Measurements from ENCODE around the gene MRPL19. TPM values are rescaled to one million over a fixed set of nuclear protein-coding genes. Genes with fewer than 3 reads are reported as not detected.

MRPL19 gene
- total RNA-seq, 2 donors from 2014 or later: 36.0 to 42.4 TPM

- Histone ChIP-seq H3K27ac (no peak overlapping the region), H3K4me1 (ENCODE audit: control insufficient read depth in 1 of 2, low read depth in 2 of 2) (no peaks in the 10 kb centered on the region), H3K36me3 (no peaks in the 10 kb centered on the region), H3K4me3 (no peak overlapping the region), H3K9me3 (no peaks in the 10 kb centered on the region), H3K27me3 (replicated peaks; ENCODE audit: insufficient read depth) (no peaks in the 10 kb centered on the region)
- TF ChIP-seq, protein P1, sequence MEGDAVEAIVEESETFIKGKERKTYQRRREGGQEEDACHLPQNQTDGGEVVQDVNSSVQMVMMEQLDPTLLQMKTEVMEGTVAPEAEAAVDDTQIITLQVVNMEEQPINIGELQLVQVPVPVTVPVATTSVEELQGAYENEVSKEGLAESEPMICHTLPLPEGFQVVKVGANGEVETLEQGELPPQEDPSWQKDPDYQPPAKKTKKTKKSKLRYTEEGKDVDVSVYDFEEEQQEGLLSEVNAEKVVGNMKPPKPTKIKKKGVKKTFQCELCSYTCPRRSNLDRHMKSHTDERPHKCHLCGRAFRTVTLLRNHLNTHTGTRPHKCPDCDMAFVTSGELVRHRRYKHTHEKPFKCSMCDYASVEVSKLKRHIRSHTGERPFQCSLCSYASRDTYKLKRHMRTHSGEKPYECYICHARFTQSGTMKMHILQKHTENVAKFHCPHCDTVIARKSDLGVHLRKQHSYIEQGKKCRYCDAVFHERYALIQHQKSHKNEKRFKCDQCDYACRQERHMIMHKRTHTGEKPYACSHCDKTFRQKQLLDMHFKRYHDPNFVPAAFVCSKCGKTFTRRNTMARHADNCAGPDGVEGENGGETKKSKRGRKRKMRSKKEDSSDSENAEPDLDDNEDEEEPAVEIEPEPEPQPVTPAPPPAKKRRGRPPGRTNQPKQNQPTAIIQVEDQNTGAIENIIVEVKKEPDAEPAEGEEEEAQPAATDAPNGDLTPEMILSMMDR (IDR thresholded peaks at IDR 0.05): peak; percentile 68
- DNase-seq (ENCODE audit: low spot score) (no peak), ATAC-seq (ENCODE audit: insufficient number of reproducible peaks, low FRiP score, low read depth) (no peak)
Measured at GRCh38 chr2:75627902-75628504, 18.6 kb upstream of the MRPL19 start.

- no peaks in the 10 kb centered on the region for H3K4me1 ChIP-seq (ENCODE audit: control insufficient read depth in 1 of 2, low read depth in 2 of 2)
- no peak overlapping the region for H3K27ac ChIP-seq
- no peak overlapping the region for H3K4me3 ChIP-seq
- no peaks in the 10 kb centered on the region for H3K36me3 ChIP-seq
- TF ChIP-seq, protein P1 (IDR thresholded peaks at IDR 0.05): no peak
- DNase-seq (ENCODE audit: low spot score) (no peak), ATAC-seq (ENCODE audit: insufficient number of reproducible peaks, low FRiP score, low read depth) (no peak)
- H3K27me3 ChIP-seq (replicated peaks; ENCODE audit: insufficient read depth): no peaks in the 10 kb centered on the region
- no peaks in the 10 kb centered on the region for H3K9me3 ChIP-seq
Measured at GRCh38 chr2:75632091-75632701, 14.4 kb upstream of the MRPL19 start.

DNA sequence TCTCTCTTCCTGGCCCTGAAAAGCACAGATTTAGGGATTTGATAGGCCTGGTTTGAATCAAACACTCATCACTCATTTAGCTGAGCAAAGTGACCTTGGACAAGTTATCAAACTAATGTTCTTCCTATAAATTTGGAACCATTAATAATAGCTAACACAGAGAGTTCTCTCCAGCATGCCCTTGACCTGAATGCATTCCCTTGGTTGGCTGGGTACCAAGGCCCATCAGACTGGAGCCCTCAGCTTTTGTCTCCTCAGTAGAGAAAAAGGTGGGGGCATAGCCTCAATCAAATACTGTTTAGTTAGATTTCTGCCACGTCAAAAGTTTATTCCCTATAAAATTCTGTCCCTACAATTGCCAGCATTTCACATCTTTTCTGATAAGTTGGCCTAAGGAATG lies 13.8 kb upstream of the MRPL19 start:
- TF ChIP-seq, protein P1 (IDR thresholded peaks at IDR 0.05): no peak
- no peaks in the 10 kb centered on the region for H3K36me3 ChIP-seq
- no peak overlapping the region for H3K27ac ChIP-seq
- DNase-seq (ENCODE audit: low spot score) (no peak), ATAC-seq (ENCODE audit: insufficient number of reproducible peaks, low FRiP score, low read depth) (no peak)
- H3K27me3 ChIP-seq (replicated peaks; ENCODE audit: insufficient read depth): no peaks in the 10 kb centered on the region
- H3K9me3 ChIP-seq: no peaks in the 10 kb centered on the region
- no peaks in the 10 kb centered on the region for H3K4me1 ChIP-seq (ENCODE audit: control insufficient read depth in 1 of 2, low read depth in 2 of 2)
- H3K4me3 ChIP-seq: no peak overlapping the region

- Histone ChIP-seq H3K36me3 (no peaks in the 10 kb centered on the region), H3K27me3 (replicated peaks; ENCODE audit: insufficient read depth) (no peaks in the 10 kb centered on the region), H3K9me3 (no peaks in the 10 kb centered on the region), H3K27ac (no peak overlapping the region), H3K4me1 (ENCODE audit: control insufficient read depth in 1 of 2, low read depth in 2 of 2) (no peaks in the 10 kb centered on the region), H3K4me3 (no peak overlapping the region)
- ATAC-seq (ENCODE audit: insufficient number of reproducible peaks, low FRiP score, low read depth): no peak
- DNase-seq (ENCODE audit: low spot score): no peak
- TF ChIP-seq, protein P1 (IDR thresholded peaks at IDR 0.05): no peak
Measured at GRCh38 chr2:75633620-75634019, 13.0 kb upstream of the MRPL19 start.

- ATAC-seq (ENCODE audit: insufficient number of reproducible peaks, low FRiP score, low read depth): no peak
- TF ChIP-seq, protein P1 (IDR thresholded peaks at IDR 0.05): no peak
Measured at GRCh38 chr2:75634945-75635344, 11.6 kb upstream of the MRPL19 start.

More at GRCh38 chr2:75634945-75635344, 11.6 kb upstream of the MRPL19 start:
- Histone ChIP-seq H3K27me3 (replicated peaks; ENCODE audit: insufficient read depth) (no peaks in the 10 kb centered on the region), H3K4me1 (ENCODE audit: control insufficient read depth in 1 of 2, low read depth in 2 of 2) (no peaks in the 10 kb centered on the region), H3K4me3 (no peak overlapping the region), H3K9me3 (no peaks in the 10 kb centered on the region), H3K27ac (no peak overlapping the region), H3K36me3 (no peaks in the 10 kb centered on the region)
- no peak for DNase-seq (ENCODE audit: low spot score)

All from thoracic aorta (tissue), 2 donors.